HepG2 (cell line): ENCODE measurements around the gene ITGA7. TPM values are rescaled to one million over a fixed set of nuclear protein-coding genes. Genes with fewer than 3 reads are reported as not detected.

Source experiments
- ETV6 ChIP-seq: sonication (generic); formaldehyde crosslinking; conservative IDR thresholded peaks from 2 replicates; pipeline ENCODE4 v1.4.0; 2020; ENCODE audit warnings: missing genetic modification reagents
- FOSL1 ChIP-seq: sonication (generic); formaldehyde crosslinking; IDR thresholded peaks from 2 replicates; pipeline ENCODE4 v1.9.0; 2021; ENCODE audit warnings: missing genetic modification reagents, borderline replicate concordance
- MAFF ChIP-seq: IDR thresholded peaks from 2 replicates; pipeline ENCODE4 v1.6.1; 2011; ENCODE audit warnings: low read depth, low read length, improper control_type of control experiment
- MEF2D ChIP-seq: sonication (generic); formaldehyde crosslinking; IDR thresholded peaks from 2 replicates; pipeline ENCODE4 v1.5.1; 2020; ENCODE audit warnings: mild to moderate bottlenecking, missing genetic modification reagents
- RAD21 ChIP-seq: fragments of 450-650 bp; formaldehyde crosslinking; IDR thresholded peaks from 2 replicates; pipeline ENCODE4 v1.5.0; 2020; ENCODE audit warnings: mild to moderate bottlenecking
- SP140L ChIP-seq: sonication (generic); formaldehyde crosslinking; IDR thresholded peaks from 2 replicates; pipeline ENCODE4 v1.4.0; 2020; ENCODE audit warnings: missing genetic modification reagents, borderline replicate concordance
- TCF7 ChIP-seq: sonication (generic); IDR thresholded peaks from 2 replicates; pipeline ENCODE4 v1.6.1; 2016; ENCODE audit warnings: antibody characterized with exemption, low read depth
- ZNF572 ChIP-seq: sonication (generic); formaldehyde crosslinking; IDR thresholded peaks from 2 replicates; pipeline ENCODE4 v1.5.1; 2020; ENCODE audit warnings: mild to moderate bottlenecking, missing genetic modification reagents
- polyA plus RNA-seq, 8 experiments: library from polyadenylated mRNA; depleted of rRNA in 3 of 8; stranded (reverse) in 7 of 8; unstranded in 1 of 8; fragments of >200 nt; fragmentation: Illumina TruSeq in 4 of 8; extraction: Trizol in 4 of 8; gene quantifications; 2 replicates each; pipeline versions ENCODE4 v1.2.1 to v1.2.3, GENCODE V29; 2011 to 2016; ENCODE audit warnings: low read depth in 4 of 8, missing spikeins in 1 of 8, mixed read lengths in 1 of 8; ENCODE audit not compliant: insufficient read depth in 1 of 8
- total RNA-seq, 5 experiments: library from RNA; depleted of rRNA; stranded (reverse); fragments of >200 nt; fragmentation: Illumina TruSeq; extraction: Trizol; gene quantifications; 2 replicates each; pipeline ENCODE4 v1.2.3, GENCODE V29; 2016; ENCODE audit warnings: low read depth in 1 of 5
- TF ChIP-seq, protein P1 (sequence below): sonication (generic); formaldehyde crosslinking; IDR thresholded peaks from 2 replicates; pipeline ENCODE4 v1.5.0; 2020; ENCODE audit warnings: mild to moderate bottlenecking, missing genetic modification reagents, borderline replicate concordance
- TF ChIP-seq, protein P2 (sequence below): sonication (generic); formaldehyde crosslinking; IDR thresholded peaks from 2 replicates; pipeline ENCODE4 v1.4.0; 2020; ENCODE audit warnings: missing genetic modification reagents
- TF ChIP-seq, protein P3 (sequence below): sonication (generic); formaldehyde crosslinking; IDR thresholded peaks from 2 replicates; pipeline ENCODE4 v1.5.0; 2020; ENCODE audit warnings: mild to moderate bottlenecking, missing genetic modification reagents
- TF ChIP-seq, protein P4 (sequence below), 2 experiments: sonication (generic) in 1 of 2; formaldehyde crosslinking in 1 of 2; IDR thresholded peaks; 2 replicates each; pipeline versions ENCODE4 v1.4.0 to v1.6.1; 2018 to 2020; ENCODE audit warnings: missing genetic modification reagents in 2 of 2, borderline replicate concordance in 1 of 2, low read depth in 1 of 2, mild to moderate bottlenecking in 1 of 2, missing biosample characterization in 1 of 2
- TF ChIP-seq, protein P5 (sequence below): sonication (generic); formaldehyde crosslinking; IDR thresholded peaks from 2 replicates; pipeline ENCODE4 v1.4.0; 2020; ENCODE audit warnings: missing genetic modification reagents

Gene ITGA7
- total and polyA plus RNA-seq, 2 of the 13 experiments (the other 11 are each of a cell fraction or from before 2014, with no cell fraction given) = 0.65 to 0.75 TPM

DNA sequence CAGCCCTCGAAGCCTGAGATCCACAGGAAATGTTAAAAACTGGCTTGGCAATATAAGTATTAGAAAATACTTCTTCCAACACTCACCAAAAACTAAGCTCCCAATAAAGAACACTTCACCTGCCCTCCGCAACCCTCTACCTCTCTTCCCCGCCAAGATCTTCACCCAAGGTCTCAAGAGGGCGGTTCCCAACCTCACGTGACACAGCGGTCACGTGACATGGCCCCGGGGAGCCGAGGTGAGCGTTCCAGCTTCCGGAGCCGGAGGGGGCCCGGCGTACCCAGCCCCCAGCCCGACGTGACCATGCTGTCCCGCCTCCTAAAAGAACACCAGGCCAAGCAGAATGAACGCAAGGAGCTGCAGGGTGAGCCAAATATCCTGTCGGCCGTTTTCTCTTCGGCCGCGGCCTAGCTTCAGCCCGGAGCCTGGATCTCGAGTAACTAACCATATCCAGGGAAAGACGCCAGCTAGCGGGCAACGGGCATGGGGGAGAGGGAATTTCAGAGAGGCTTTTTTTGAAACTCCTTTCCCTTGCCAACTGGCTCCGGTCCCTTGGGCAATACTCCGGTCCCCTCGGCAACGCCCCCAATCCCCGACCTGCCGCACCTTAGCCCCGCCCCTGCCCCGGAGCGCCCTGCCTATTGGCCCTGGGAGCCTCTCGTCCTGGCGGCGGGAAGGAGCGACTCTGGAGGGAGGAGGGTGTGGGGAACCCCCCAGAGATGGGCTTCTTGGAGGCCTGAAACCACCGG, 8.3 kb upstream of the ITGA7 start, which contains the start of gene BLOC1S1 (continued):
- no peak for TF ChIP-seq RAD21
- no peak; the same call in 1 of the 2 replicates for TF ChIP-seq SP140L (CRISPR knock-in tag)
- peak; percentile 40; the same call in 1 of the 2 replicates for TF ChIP-seq MEF2D (CRISPR knock-in tag)
- TF ChIP-seq FOSL1 (CRISPR knock-in tag) = no peak
- TF ChIP-seq ETV6 (CRISPR knock-in tag) = 0 out of 2 replicates have a peak, but pooled peaks have one; percentile 26
- TF ChIP-seq, protein P1, sequence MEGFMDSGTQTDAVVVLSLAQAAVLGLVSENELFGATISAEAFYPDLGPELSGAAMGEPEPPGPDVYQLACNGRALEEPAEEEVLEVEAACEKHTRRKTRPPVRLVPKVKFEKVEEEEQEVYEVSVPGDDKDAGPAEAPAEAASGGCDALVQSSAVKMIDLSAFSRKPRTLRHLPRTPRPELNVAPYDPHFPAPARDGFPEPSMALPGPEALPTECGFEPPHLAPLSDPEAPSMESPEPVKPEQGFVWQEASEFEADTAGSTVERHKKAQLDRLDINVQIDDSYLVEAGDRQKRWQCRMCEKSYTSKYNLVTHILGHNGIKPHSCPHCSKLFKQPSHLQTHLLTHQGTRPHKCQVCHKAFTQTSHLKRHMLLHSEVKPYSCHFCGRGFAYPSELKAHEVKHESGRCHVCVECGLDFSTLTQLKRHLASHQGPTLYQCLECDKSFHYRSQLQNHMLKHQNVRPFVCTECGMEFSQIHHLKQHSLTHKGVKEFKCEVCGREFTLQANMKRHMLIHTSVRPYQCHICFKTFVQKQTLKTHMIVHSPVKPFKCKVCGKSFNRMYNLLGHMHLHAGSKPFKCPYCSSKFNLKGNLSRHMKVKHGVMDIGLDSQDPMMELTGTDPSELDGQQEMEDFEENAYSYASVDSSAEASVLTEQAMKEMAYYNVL (CRISPR knock-in tag) = no peak
- TF ChIP-seq, protein P2, sequence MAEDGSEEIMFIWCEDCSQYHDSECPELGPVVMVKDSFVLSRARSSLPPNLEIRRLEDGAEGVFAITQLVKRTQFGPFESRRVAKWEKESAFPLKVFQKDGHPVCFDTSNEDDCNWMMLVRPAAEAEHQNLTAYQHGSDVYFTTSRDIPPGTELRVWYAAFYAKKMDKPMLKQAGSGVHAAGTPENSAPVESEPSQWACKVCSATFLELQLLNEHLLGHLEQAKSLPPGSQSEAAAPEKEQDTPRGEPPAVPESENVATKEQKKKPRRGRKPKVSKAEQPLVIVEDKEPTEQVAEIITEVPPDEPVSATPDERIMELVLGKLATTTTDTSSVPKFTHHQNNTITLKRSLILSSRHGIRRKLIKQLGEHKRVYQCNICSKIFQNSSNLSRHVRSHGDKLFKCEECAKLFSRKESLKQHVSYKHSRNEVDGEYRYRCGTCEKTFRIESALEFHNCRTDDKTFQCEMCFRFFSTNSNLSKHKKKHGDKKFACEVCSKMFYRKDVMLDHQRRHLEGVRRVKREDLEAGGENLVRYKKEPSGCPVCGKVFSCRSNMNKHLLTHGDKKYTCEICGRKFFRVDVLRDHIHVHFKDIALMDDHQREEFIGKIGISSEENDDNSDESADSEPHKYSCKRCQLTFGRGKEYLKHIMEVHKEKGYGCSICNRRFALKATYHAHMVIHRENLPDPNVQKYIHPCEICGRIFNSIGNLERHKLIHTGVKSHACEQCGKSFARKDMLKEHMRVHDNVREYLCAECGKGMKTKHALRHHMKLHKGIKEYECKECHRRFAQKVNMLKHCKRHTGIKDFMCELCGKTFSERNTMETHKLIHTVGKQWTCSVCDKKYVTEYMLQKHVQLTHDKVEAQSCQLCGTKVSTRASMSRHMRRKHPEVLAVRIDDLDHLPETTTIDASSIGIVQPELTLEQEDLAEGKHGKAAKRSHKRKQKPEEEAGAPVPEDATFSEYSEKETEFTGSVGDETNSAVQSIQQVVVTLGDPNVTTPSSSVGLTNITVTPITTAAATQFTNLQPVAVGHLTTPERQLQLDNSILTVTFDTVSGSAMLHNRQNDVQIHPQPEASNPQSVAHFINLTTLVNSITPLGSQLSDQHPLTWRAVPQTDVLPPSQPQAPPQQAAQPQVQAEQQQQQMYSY (CRISPR knock-in tag) = no peak
- TF ChIP-seq ZNF572 (CRISPR knock-in tag) = peak; percentile 95
- TF ChIP-seq, protein P3, sequence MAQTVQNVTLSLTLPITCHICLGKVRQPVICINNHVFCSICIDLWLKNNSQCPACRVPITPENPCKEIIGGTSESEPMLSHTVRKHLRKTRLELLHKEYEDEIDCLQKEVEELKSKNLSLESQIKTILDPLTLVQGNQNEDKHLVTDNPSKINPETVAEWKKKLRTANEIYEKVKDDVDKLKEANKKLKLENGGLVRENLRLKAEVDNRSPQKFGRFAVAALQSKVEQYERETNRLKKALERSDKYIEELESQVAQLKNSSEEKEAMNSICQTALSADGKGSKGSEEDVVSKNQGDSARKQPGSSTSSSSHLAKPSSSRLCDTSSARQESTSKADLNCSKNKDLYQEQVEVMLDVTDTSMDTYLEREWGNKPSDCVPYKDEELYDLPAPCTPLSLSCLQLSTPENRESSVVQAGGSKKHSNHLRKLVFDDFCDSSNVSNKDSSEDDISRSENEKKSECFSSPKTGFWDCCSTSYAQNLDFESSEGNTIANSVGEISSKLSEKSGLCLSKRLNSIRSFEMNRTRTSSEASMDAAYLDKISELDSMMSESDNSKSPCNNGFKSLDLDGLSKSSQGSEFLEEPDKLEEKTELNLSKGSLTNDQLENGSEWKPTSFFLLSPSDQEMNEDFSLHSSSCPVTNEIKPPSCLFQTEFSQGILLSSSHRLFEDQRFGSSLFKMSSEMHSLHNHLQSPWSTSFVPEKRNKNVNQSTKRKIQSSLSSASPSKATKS = no peak
- TF ChIP-seq TCF7 = no peak
- TF ChIP-seq, protein P4, sequence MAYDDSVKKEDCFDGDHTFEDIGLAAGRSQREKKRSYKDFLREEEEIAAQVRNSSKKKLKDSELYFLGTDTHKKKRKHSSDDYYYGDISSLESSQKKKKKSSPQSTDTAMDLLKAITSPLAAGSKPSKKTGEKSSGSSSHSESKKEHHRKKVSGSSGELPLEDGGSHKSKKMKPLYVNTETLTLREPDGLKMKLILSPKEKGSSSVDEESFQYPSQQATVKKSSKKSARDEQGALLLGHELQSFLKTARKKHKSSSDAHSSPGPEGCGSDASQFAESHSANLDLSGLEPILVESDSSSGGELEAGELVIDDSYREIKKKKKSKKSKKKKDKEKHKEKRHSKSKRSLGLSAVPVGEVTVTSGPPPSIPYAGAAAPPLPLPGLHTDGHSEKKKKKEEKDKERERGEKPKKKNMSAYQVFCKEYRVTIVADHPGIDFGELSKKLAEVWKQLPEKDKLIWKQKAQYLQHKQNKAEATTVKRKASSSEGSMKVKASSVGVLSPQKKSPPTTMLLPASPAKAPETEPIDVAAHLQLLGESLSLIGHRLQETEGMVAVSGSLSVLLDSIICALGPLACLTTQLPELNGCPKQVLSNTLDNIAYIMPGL (CRISPR knock-in tag; IDR thresholded peaks at IDR 0.05; ENCODE audit: borderline replicate concordance in 1 of 2, low read depth in 1 of 2) = peak; percentile 83; a peak in 3 of 4 replicates
- no peak for TF ChIP-seq MAFF
- TF ChIP-seq, protein P5, sequence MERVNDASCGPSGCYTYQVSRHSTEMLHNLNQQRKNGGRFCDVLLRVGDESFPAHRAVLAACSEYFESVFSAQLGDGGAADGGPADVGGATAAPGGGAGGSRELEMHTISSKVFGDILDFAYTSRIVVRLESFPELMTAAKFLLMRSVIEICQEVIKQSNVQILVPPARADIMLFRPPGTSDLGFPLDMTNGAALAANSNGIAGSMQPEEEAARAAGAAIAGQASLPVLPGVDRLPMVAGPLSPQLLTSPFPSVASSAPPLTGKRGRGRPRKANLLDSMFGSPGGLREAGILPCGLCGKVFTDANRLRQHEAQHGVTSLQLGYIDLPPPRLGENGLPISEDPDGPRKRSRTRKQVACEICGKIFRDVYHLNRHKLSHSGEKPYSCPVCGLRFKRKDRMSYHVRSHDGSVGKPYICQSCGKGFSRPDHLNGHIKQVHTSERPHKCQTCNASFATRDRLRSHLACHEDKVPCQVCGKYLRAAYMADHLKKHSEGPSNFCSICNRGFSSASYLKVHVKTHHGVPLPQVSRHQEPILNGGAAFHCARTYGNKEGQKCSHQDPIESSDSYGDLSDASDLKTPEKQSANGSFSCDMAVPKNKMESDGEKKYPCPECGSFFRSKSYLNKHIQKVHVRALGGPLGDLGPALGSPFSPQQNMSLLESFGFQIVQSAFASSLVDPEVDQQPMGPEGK (CRISPR knock-in tag) = peak; percentile 99
